H9 (cell line): ENCODE results near the gene GAB3. TPM values are rescaled to one million over a fixed set of nuclear protein-coding genes. Genes with fewer than 3 reads are reported as not detected.

Experiments
- DNase-seq: peaks from one replicate; pipeline ENCODE4 v3.0.0-alpha.2; 2017
- H2AFZ ChIP-seq: one replicate; pipeline ENCODE4 v1.6.1; 2013; ENCODE audit warnings: mild to moderate bottlenecking, low read length, control low read depth, moderate library complexity
- H2AK5ac ChIP-seq: 2 replicates; pipeline ENCODE4 v1.6.1; 2013; ENCODE audit warnings: low read length, control low read depth, mixed read lengths; ENCODE audit not compliant: insufficient read length
- H2BK120ac ChIP-seq: one replicate; pipeline ENCODE4 v1.6.1; 2013; ENCODE audit warnings: low read depth, mild to moderate bottlenecking, low read length, control low read depth, inconsistent platforms; ENCODE audit not compliant: poor library complexity, severe bottlenecking
- H2BK12ac ChIP-seq: 2 replicates; pipeline ENCODE4 v1.6.1; 2013; ENCODE audit warnings: low read length, control low read depth, mixed read lengths, low read depth; ENCODE audit not compliant: insufficient read length
- H2BK15ac ChIP-seq: 2 replicates; pipeline ENCODE4 v1.6.1; 2013; ENCODE audit warnings: low read depth, low read length, control low read depth
- H2BK20ac ChIP-seq: one replicate; pipeline ENCODE4 v1.6.1; 2013; ENCODE audit warnings: low read depth, mild to moderate bottlenecking, low read length, control low read depth, inconsistent platforms; ENCODE audit not compliant: poor library complexity, severe bottlenecking
- H2BK5ac ChIP-seq: 2 replicates; pipeline ENCODE4 v1.6.1; 2013; ENCODE audit warnings: low read length, control low read depth, mixed read lengths; ENCODE audit not compliant: insufficient read length
- H3K14ac ChIP-seq: 2 replicates; pipeline ENCODE4 v1.6.1; 2013; ENCODE audit warnings: low read length, control low read depth; ENCODE audit not compliant: insufficient read depth
- H3K18ac ChIP-seq: 2 replicates; pipeline ENCODE4 v1.6.1; 2013; ENCODE audit warnings: low read depth, mild to moderate bottlenecking, mixed read lengths, low read length, control low read depth; ENCODE audit not compliant: insufficient read length
- H3K23ac ChIP-seq: 2 replicates; pipeline ENCODE4 v1.6.1; 2013; ENCODE audit warnings: low read length, control low read depth, mixed read lengths, low read depth; ENCODE audit not compliant: insufficient read length
- H3K23me2 ChIP-seq: 2 replicates; pipeline ENCODE4 v1.6.1; 2013; ENCODE audit warnings: low read depth, mild to moderate bottlenecking, mixed read lengths, low read length, control low read depth; ENCODE audit not compliant: insufficient read length, poor library complexity, severe bottlenecking
- H3K27ac ChIP-seq: 2 replicates; pipeline ENCODE4 v1.5.1; 2013; ENCODE audit warnings: low read length, control low read depth, mixed read lengths, low read depth; ENCODE audit not compliant: insufficient read length
- H3K27me3 ChIP-seq: 2 replicates; pipeline ENCODE4 v1.6.1; 2013; ENCODE audit warnings: low read length, control low read depth, inconsistent platforms; ENCODE audit not compliant: insufficient read depth
- H3K4ac ChIP-seq: 2 replicates; pipeline ENCODE4 v1.6.1; 2013; ENCODE audit warnings: low read depth, mild to moderate bottlenecking, control low read depth, inconsistent platforms, low read length, moderate library complexity
- H3K4me1 ChIP-seq: 2 replicates; pipeline ENCODE4 v1.6.1; 2013; ENCODE audit warnings: low read length, control low read depth, inconsistent platforms; ENCODE audit not compliant: insufficient read depth
- H3K4me2 ChIP-seq: 2 replicates; pipeline ENCODE4 v1.6.1; 2013; ENCODE audit warnings: low read length, control low read depth, mixed read lengths; ENCODE audit not compliant: insufficient read length, insufficient read depth
- H3K56ac ChIP-seq: 2 replicates; pipeline ENCODE4 v1.6.1; 2013; ENCODE audit warnings: low read depth, mild to moderate bottlenecking, mixed read lengths, low read length, control low read depth; ENCODE audit not compliant: insufficient read length
- H3K79me1 ChIP-seq: 2 replicates; pipeline ENCODE4 v1.6.1; 2013; ENCODE audit warnings: low read depth, mild to moderate bottlenecking, moderate library complexity, low read length, control low read depth, inconsistent platforms; ENCODE audit not compliant: insufficient read depth, poor library complexity, severe bottlenecking
- H3K79me2 ChIP-seq: 2 replicates; pipeline ENCODE4 v1.6.1; 2013; ENCODE audit warnings: low read length, control low read depth, inconsistent platforms; ENCODE audit not compliant: insufficient read depth
- H3K9ac ChIP-seq: 2 replicates; pipeline ENCODE4 v1.6.1; 2013; ENCODE audit warnings: low read length, control low read depth, mixed read lengths; ENCODE audit not compliant: insufficient read length; ENCODE audit errors: extremely low read depth
- H3K9me3 ChIP-seq: one replicate; pipeline ENCODE4 v1.6.1; 2013; ENCODE audit warnings: low read depth, low read length, inconsistent platforms; ENCODE audit not compliant: control insufficient read depth
- H3T11ph ChIP-seq: one replicate; pipeline ENCODE4 v1.6.1; 2013; ENCODE audit warnings: mild to moderate bottlenecking, low read length, control low read depth, inconsistent platforms
- H4K20me1 ChIP-seq: one replicate; pipeline ENCODE4 v1.6.1; 2013; ENCODE audit not compliant: control insufficient read depth, insufficient read length, insufficient read depth
- H4K5ac ChIP-seq: 2 replicates; pipeline ENCODE4 v1.6.1; 2013; ENCODE audit warnings: low read depth, mild to moderate bottlenecking, mixed read lengths, low read length, control low read depth; ENCODE audit not compliant: insufficient read length
- H4K8ac ChIP-seq: replicated peaks from 2 replicates; pipeline ENCODE4 v1.6.1; 2013; ENCODE audit warnings: low read length, control low read depth, mixed read lengths, low read depth; ENCODE audit not compliant: insufficient read length
- H4K91ac ChIP-seq: 2 replicates; pipeline ENCODE4 v1.6.1; 2013; ENCODE audit warnings: low read depth, mild to moderate bottlenecking, moderate library complexity, mixed read lengths, low read length, control low read depth; ENCODE audit not compliant: insufficient read length
- H3K27ac Mint-ChIP-seq, 3 experiments: 2 replicates in 2 of 3; 3 replicates in 1 of 3; pipeline ENCODE4 v1.8.0; 2020 to 2021; ENCODE audit warnings: mixed read lengths in 3 of 3, mild to moderate bottlenecking in 1 of 3, moderate library complexity in 1 of 3
- H3K27me3 Mint-ChIP-seq: 2 replicates; pipeline ENCODE4 v1.8.0; 2021; ENCODE audit warnings: low read depth, mild to moderate bottlenecking, moderate library complexity, mixed read lengths
- H3K36me3 Mint-ChIP-seq, 3 experiments: 2 replicates in 2 of 3; 3 replicates in 1 of 3; pipeline ENCODE4 v1.8.0; 2020 to 2021; ENCODE audit warnings: low read depth in 3 of 3, mixed read lengths in 3 of 3; ENCODE audit not compliant: insufficient read depth in 1 of 3
- H3K4me1 Mint-ChIP-seq, 2 experiments: 2 replicates each; pipeline ENCODE4 v1.8.0; 2020; ENCODE audit warnings: mixed read lengths in 2 of 2
- H3K4me3 Mint-ChIP-seq, 2 experiments: 2 replicates in 1 of 2; 3 replicates in 1 of 2; pipeline ENCODE4 v1.8.0; 2020 to 2021; ENCODE audit warnings: mild to moderate bottlenecking in 2 of 2, mixed read lengths in 2 of 2, moderate library complexity in 1 of 2
- H3K9me3 Mint-ChIP-seq, 2 experiments: 2 replicates in 1 of 2; 3 replicates in 1 of 2; pipeline ENCODE4 v1.8.0; 2020; ENCODE audit warnings: mild to moderate bottlenecking in 2 of 2, mixed read lengths in 2 of 2, moderate library complexity in 1 of 2
- WGBS: extraction: QIAGEN DNeasy Blood & Tissue Kit; methylation state at CpG from one replicate; pipeline ENCODE4 v1.1.7; 2013; ENCODE audit warnings: missing lambda C conversion rate, low lambda C conversion rate, mixed read lengths; ENCODE audit not compliant: insufficient read length; ENCODE audit errors: extremely low coverage; 5-methylcytosine and 5-hydroxymethylcytosine counted together
- total RNA-seq: library from RNA; stranded (reverse); gene quantifications from 2 replicates; pipeline ENCODE4 v1.2.1, GENCODE V29; 2021
- TF ChIP-seq, protein P1 (sequence below): fragments of 200-600 bp; sonication (generic); conservative IDR thresholded peaks from 3 replicates; pipeline ENCODE4 v1.8.0; 2021; ENCODE audit warnings: antibody characterized with exemption, mild to moderate bottlenecking

GAB3 gene
- total RNA-seq, 1 experiment from 2014 or later: 0.46 TPM

DNA sequence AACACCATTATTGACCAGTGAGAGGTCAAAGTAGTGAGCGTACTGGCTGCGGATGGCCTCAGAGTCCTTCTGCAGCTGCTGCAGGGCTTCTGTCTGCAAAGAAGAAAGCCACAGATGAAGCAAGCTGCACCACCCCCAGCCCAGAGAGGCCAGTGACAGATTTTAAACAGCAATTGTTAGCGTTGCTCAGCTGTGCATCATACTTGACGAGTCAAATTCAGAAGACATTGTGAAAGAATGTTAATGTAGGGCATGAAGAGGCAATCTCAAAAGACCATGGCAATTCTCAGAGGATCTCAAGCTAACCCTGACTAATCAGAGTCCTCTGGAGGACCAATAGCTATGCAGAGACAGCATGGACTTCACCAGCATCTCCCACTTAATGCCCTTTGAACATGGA lies 28.4 kb upstream of the GAB3 start:
- H3K4me3 Mint-ChIP-seq: no peak overlapping the region
- Histone ChIP-seq H3T11ph (no peak overlapping the region), H3K79me1 (no peaks in the 10 kb centered on the region), H3K18ac (no peak overlapping the region), H3K56ac (no peak overlapping the region), H2AFZ (no peak overlapping the region), H4K91ac (no peak overlapping the region), H3K4ac (no peak overlapping the region), H3K79me2 (no peaks in the 10 kb centered on the region), H3K4me1 (no peaks in the 10 kb centered on the region), H4K8ac (no peak overlapping the region), H2BK5ac (no peak overlapping the region), H3K23ac (no peak overlapping the region), H2BK12ac (no peak overlapping the region), H3K14ac (no peak overlapping the region; the same call in 1 of the 2 replicates), H4K5ac (no peak overlapping the region), H2BK120ac (no peak overlapping the region), H2AK5ac (no peak overlapping the region), H3K27me3 (no peaks in the 10 kb centered on the region), H2BK15ac (no peak overlapping the region), H3K23me2 (no peaks in the 10 kb centered on the region), H3K27ac (no peak overlapping the region), H3K9ac (no peak overlapping the region), H2BK20ac (no peak overlapping the region), H4K20me1 (no peaks in the 10 kb centered on the region), H3K9me3 (peaks cover 54% of the 10 kb centered on the region), H3K4me2 (no peak overlapping the region)
- H3K9me3 Mint-ChIP-seq: peaks cover 73 to 80% of the 10 kb centered on the region in 2 experiments
- H3K4me1 Mint-ChIP-seq: peaks cover 7% of the 10 kb centered on the region in 2 experiments; a peak in 2 of 4 replicates
- peaks cover 36 to 75% (median 38%) of the 10 kb centered on the region in 3 experiments for H3K36me3 Mint-ChIP-seq
- TF ChIP-seq, protein P1, sequence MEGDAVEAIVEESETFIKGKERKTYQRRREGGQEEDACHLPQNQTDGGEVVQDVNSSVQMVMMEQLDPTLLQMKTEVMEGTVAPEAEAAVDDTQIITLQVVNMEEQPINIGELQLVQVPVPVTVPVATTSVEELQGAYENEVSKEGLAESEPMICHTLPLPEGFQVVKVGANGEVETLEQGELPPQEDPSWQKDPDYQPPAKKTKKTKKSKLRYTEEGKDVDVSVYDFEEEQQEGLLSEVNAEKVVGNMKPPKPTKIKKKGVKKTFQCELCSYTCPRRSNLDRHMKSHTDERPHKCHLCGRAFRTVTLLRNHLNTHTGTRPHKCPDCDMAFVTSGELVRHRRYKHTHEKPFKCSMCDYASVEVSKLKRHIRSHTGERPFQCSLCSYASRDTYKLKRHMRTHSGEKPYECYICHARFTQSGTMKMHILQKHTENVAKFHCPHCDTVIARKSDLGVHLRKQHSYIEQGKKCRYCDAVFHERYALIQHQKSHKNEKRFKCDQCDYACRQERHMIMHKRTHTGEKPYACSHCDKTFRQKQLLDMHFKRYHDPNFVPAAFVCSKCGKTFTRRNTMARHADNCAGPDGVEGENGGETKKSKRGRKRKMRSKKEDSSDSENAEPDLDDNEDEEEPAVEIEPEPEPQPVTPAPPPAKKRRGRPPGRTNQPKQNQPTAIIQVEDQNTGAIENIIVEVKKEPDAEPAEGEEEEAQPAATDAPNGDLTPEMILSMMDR: no peak
- H3K27ac Mint-ChIP-seq: no peak overlapping the region
- WGBS: no CpG with 5 or more reads among the region's 4 CpGs
- H3K27me3 Mint-ChIP-seq: no peaks in the 10 kb centered on the region; the same call in 1 of the 2 replicates
- no peak for DNase-seq
